OCI-LY7 (cell line): ENCODE data around the gene SRSF2. TPM values are rescaled to one million over a fixed set of nuclear protein-coding genes. Genes with fewer than 3 reads are reported as not detected.

Source experiments
- BruUV-seq: library from RNA; stranded (reverse); fragments of 400-500 nt; replicated peaks from 2 replicates; lab custom pipeline; 2021; lab: Mats Ljungman, UMichigan
- CTCF ChIA-PET: fragments of 300-600 bp; sonication (Branson Sonifier 250); formaldehyde crosslinking; loops from one replicate; lab custom pipeline; 2022; ENCODE audit warnings: antibody characterized with exemption; ENCODE audit not compliant: unreplicated experiment; lab: Charles Lee
- POLR2A ChIA-PET: fragments of 300-600 bp; sonication (Branson Sonifier 250); formaldehyde crosslinking; loops from one replicate; lab custom pipeline; 2022; ENCODE audit warnings: antibody characterized with exemption; lab: Charles Lee
- DNase-seq: peaks from one replicate; pipeline ENCODE4 v3.0.0-alpha.2; 2015; ENCODE audit warnings: low spot score
- H2AFZ ChIP-seq: fragments of 200-600 bp; sonication (generic), shearing (Covaris generic); 2 replicates; pipeline ENCODE4 v1.6.1; 2014; ENCODE audit warnings: mild to moderate bottlenecking, antibody characterized with exemption, low read length, moderate library complexity
- H3K27ac ChIP-seq: fragments of 200-600 bp; sonication (generic); 2 replicates; pipeline ENCODE4 v1.5.1; 2014; ENCODE audit warnings: mixed run types, low read depth, mild to moderate bottlenecking, moderate library complexity, low read length, inconsistent platforms; ENCODE audit not compliant: poor library complexity, severe bottlenecking
- H3K36me3 ChIP-seq: fragments of 200-600 bp; sonication (generic); 2 replicates; pipeline ENCODE4 v1.6.1; 2014; ENCODE audit warnings: mild to moderate bottlenecking, antibody characterized with exemption, low read length, moderate library complexity, mixed read lengths; ENCODE audit not compliant: insufficient read depth
- H3K4me1 ChIP-seq: fragments of 200-600 bp; sonication (generic); 2 replicates; pipeline ENCODE4 v1.5.1; 2014; ENCODE audit warnings: mild to moderate bottlenecking, low read length; ENCODE audit not compliant: insufficient read depth, poor library complexity, severe bottlenecking
- H3K4me2 ChIP-seq: fragments of 200-600 bp; sonication (generic); 2 replicates; pipeline ENCODE4 v1.6.1; 2014; ENCODE audit warnings: mild to moderate bottlenecking, low read length
- H3K4me3 ChIP-seq: fragments of 200-600 bp; sonication (generic); 2 replicates; pipeline ENCODE4 v1.5.1; 2014; ENCODE audit warnings: mild to moderate bottlenecking, low read depth, low read length; ENCODE audit not compliant: poor library complexity, severe bottlenecking
- H3K79me2 ChIP-seq: fragments of 200-600 bp; sonication (generic); 2 replicates; pipeline ENCODE4 v1.6.1; 2016; ENCODE audit warnings: low read depth, mild to moderate bottlenecking, low read length, moderate library complexity, mixed read lengths; ENCODE audit not compliant: insufficient read depth
- H3K9me2 ChIP-seq: fragments of 200-600 bp; sonication (generic); 2 replicates; pipeline ENCODE4 v1.6.1; 2016; ENCODE audit warnings: mild to moderate bottlenecking, low read length, mixed read lengths; ENCODE audit not compliant: insufficient read depth
- H3K9me3 ChIP-seq: fragments of 200-600 bp; sonication (generic); 2 replicates; pipeline ENCODE4 v1.6.1; 2014; ENCODE audit warnings: mild to moderate bottlenecking, mixed run types, low read length, mixed read lengths
- H4K20me1 ChIP-seq: fragments of 200-600 bp; sonication (generic); 2 replicates; pipeline ENCODE4 v1.6.1; 2014; ENCODE audit warnings: mild to moderate bottlenecking, antibody characterized with exemption, low read length, moderate library complexity, mixed read lengths; ENCODE audit not compliant: insufficient read depth
- EZH2phosphoT487 ChIP-seq: fragments of 200-600 bp; sonication (generic); IDR thresholded peaks from 2 replicates; pipeline ENCODE4 v1.6.1; 2018; ENCODE audit warnings: low read depth, borderline replicate concordance, mild to moderate bottlenecking, mixed run types, antibody characterized with exemption, low read length, moderate library complexity, mixed read lengths
- intact Hi-C: fragments of 100-400 bp; cut with micrococcal nuclease; formaldehyde crosslinking; loops from one replicate; pipeline ENCODE4 v1.10.0; 2022; ENCODE audit not compliant: unreplicated experiment
- microRNA-seq: library from miRNA; unstranded; fragments of <30 nt; microRNA quantifications from one replicate; pipeline ENCODE4 v1.2.0, GENCODE V29; 2022; ENCODE audit warnings: borderline replicate concordance
- small RNA-seq: library from RNA; depleted of rRNA; stranded (forward); fragments of <200 nt; gene quantifications from one replicate; pipeline ENCODE3, GENCODE V24; 2014
- total RNA-seq, 2 experiments: library from RNA; depleted of rRNA in 1 of 2; stranded (reverse); fragments of >200 nt in 1 of 2; shearing (Covaris generic) in 1 of 2; gene quantifications; 2 replicates each; pipeline ENCODE4 v1.2.3, GENCODE V29; 2014 to 2022
- TF ChIP-seq, protein P1 (sequence below): fragments of 200-600 bp; sonication (generic); conservative IDR thresholded peaks from 2 replicates; pipeline ENCODE4 v1.5.1; 2014; ENCODE audit warnings: mild to moderate bottlenecking, antibody characterized with exemption, low read length, moderate library complexity, mixed read lengths

The SRSF2 gene
- total RNA-seq, 2 experiments from 2014 or later = 619 to 2,207 TPM

DNA sequence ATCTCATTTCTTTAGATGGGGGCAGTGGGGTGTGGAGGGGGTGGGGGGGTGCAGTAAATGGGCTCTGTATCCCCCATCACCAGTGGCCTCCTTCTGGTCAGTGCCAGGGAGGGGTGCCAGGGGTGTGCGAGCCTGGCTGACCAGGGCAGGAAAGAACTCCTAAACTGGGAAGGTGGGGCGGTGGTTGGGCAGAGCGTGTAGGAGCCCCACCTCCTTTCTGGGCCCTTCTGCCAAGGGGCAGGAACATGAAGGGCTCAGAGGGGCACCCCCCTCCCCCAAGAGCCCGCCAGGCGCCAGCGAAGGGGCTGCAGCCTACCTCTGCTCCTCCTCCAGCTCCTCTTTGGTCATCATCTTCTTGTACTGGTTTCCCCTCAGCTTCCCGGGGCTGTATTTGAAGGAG lies 52.4 kb downstream of the SRSF2 start:
- H3K4me2 ChIP-seq = no peak overlapping the region
- H3K36me3 ChIP-seq = no peaks in the 10 kb centered on the region
- H3K79me2 ChIP-seq = no peaks in the 10 kb centered on the region
- H3K9me2 ChIP-seq = no peaks in the 10 kb centered on the region
- intact Hi-C loops = no loop called here
- ChIA-PET CTCF (no interaction called here), POLR2A (no interaction called here)
- no TSS peak for BruUV-seq
- no peak for DNase-seq
- H2AFZ ChIP-seq = no peak overlapping the region
- no peak overlapping the region for H3K4me3 ChIP-seq
- H4K20me1 ChIP-seq = no peaks in the 10 kb centered on the region
- TF ChIP-seq, protein P1, sequence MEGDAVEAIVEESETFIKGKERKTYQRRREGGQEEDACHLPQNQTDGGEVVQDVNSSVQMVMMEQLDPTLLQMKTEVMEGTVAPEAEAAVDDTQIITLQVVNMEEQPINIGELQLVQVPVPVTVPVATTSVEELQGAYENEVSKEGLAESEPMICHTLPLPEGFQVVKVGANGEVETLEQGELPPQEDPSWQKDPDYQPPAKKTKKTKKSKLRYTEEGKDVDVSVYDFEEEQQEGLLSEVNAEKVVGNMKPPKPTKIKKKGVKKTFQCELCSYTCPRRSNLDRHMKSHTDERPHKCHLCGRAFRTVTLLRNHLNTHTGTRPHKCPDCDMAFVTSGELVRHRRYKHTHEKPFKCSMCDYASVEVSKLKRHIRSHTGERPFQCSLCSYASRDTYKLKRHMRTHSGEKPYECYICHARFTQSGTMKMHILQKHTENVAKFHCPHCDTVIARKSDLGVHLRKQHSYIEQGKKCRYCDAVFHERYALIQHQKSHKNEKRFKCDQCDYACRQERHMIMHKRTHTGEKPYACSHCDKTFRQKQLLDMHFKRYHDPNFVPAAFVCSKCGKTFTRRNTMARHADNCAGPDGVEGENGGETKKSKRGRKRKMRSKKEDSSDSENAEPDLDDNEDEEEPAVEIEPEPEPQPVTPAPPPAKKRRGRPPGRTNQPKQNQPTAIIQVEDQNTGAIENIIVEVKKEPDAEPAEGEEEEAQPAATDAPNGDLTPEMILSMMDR = no peak
- TF ChIP-seq EZH2phosphoT487 = no peak
- no peak overlapping the region for H3K27ac ChIP-seq
- H3K9me3 ChIP-seq = no peaks in the 10 kb centered on the region
- no peaks in the 10 kb centered on the region for H3K4me1 ChIP-seq

Small RNA genes within 50 kb of the gene (microRNA-seq; reads per million reads assigned to microRNA genes)
- 18.2 reads per million, percentile 27 among the genes with 10 or more reads in this experiment for gene MIR636

Small RNA genes within 50 kb of the gene (small RNA-seq; reads per million reads assigned to genes)
- gene AC005837.3 = not detected
- not detected for gene RF02271
- gene RNU6-97P = not detected
- gene RNY4P36 = 0.57 reads per million, percentile 14 among the genes with 10 or more reads in this experiment

Other genes starting within 250 kb of the SRSF2 start
- 122 and 144 TPM in 2 replicates for gene RHBDF2, start 235.9 kb downstream of the SRSF2 start, total RNA-seq (2014; rRNA removed; shearing (Covaris generic))
- gene RHBDF2, start 235.9 kb downstream of the SRSF2 start, total RNA-seq (2022) = 158 and 173 TPM in 2 replicates
- 0.33 and 0.57 TPM in 2 replicates for gene CYGB, start 199.6 kb downstream of the SRSF2 start, total RNA-seq (2014; rRNA removed; shearing (Covaris generic))
- gene CYGB, start 199.6 kb downstream of the SRSF2 start, total RNA-seq (2022) = 0.22 and 0.44 TPM in 2 replicates
- 5.7 and 6.3 TPM in 2 replicates for gene PRCD, start 197.3 kb downstream of the SRSF2 start, total RNA-seq (2014; rRNA removed; shearing (Covaris generic))
- gene PRCD, start 197.3 kb downstream of the SRSF2 start, total RNA-seq (2022) = 11.7 and 15.9 TPM in 2 replicates
- gene ST6GALNAC2, start 151.5 kb downstream of the SRSF2 start, total RNA-seq (2014; rRNA removed; shearing (Covaris generic)) = not detected in 2 replicates
- not detected in 2 replicates for gene ST6GALNAC2, start 151.5 kb downstream of the SRSF2 start, total RNA-seq (2022)
- gene ST6GALNAC1, start 93.6 kb downstream of the SRSF2 start, total RNA-seq (2014; rRNA removed; shearing (Covaris generic)) = not detected in 2 replicates
- gene ST6GALNAC1, start 93.6 kb downstream of the SRSF2 start, total RNA-seq (2022) = not detected in 2 replicates
- gene MXRA7, start 26.4 kb downstream of the SRSF2 start, total RNA-seq (2014; rRNA removed; shearing (Covaris generic)) = 1.1 and 1.6 TPM in 2 replicates
- 4.9 and 5.3 TPM in 2 replicates for gene MXRA7, start 26.4 kb downstream of the SRSF2 start, total RNA-seq (2022)
- 39.9 and 41.2 TPM in 2 replicates for gene JMJD6, start 10.7 kb downstream of the SRSF2 start, total RNA-seq (2014; rRNA removed; shearing (Covaris generic))
- gene JMJD6, start 10.7 kb downstream of the SRSF2 start, total RNA-seq (2022) = 46.0 and 71.2 TPM in 2 replicates
- gene METTL23, start 10.5 kb downstream of the SRSF2 start, total RNA-seq (2014; rRNA removed; shearing (Covaris generic)) = 91.8 and 93.7 TPM in 2 replicates
- 82.7 and 102 TPM in 2 replicates for gene METTL23, start 10.5 kb downstream of the SRSF2 start, total RNA-seq (2022)
- gene MFSD11, start 788 bp upstream of the SRSF2 start, total RNA-seq (2014; rRNA removed; shearing (Covaris generic)) = 52.6 and 55.1 TPM in 2 replicates
- gene MFSD11, start 788 bp upstream of the SRSF2 start, total RNA-seq (2022) = 63.1 and 68.4 TPM in 2 replicates
- 1.3 and 2.5 TPM in 2 replicates for gene MGAT5B, start 131.1 kb upstream of the SRSF2 start, total RNA-seq (2014; rRNA removed; shearing (Covaris generic))
- gene MGAT5B, start 131.1 kb upstream of the SRSF2 start, total RNA-seq (2022) = 1.4 and 2.3 TPM in 2 replicates